B cell (primary cell): Measurements from ENCODE around the gene COLEC12. TPM values are rescaled to one million over a fixed set of nuclear protein-coding genes. Genes with fewer than 3 reads are reported as not detected.

Experiments used
- ATAC-seq: fragments of 200-7000 bp; cut with Tn5 transposase; one replicate; pipeline ENCODE4 v1.10.0; 2021; ENCODE audit warnings: low read depth, mild to moderate bottlenecking, moderate number of reproducible peaks, moderate library complexity
- CTCF ChIA-PET: fragments of 350-600 bp; sonication (Branson Sonifier 250); formaldehyde crosslinking; loops from one replicate; lab custom pipeline; 2021; ENCODE audit warnings: antibody characterized with exemption, inconsistent platforms; lab: Charles Lee
- POLR2A ChIA-PET: fragments of 350-600 bp; sonication (Branson Sonifier 250); formaldehyde crosslinking; loops from one replicate; lab custom pipeline; 2021; ENCODE audit warnings: antibody characterized with exemption; lab: Charles Lee
- DNase-seq: peaks from one replicate; pipeline ENCODE4 v3.0.0; 2013
- H2AFZ ChIP-seq: 2 replicates; pipeline ENCODE4 v1.6.1; 2012; ENCODE audit warnings: mild to moderate bottlenecking, low read depth, low read length; ENCODE audit not compliant: insufficient read depth, poor library complexity, severe bottlenecking
- H3K27ac ChIP-seq, 2 donors: 1 replicate in 1 of 2; 2 replicates in 1 of 2; pipeline ENCODE4 v1.5.1; 2012 to 2013; ENCODE audit warnings: low read length in 2 of 2, mild to moderate bottlenecking in 2 of 2, moderate library complexity in 1 of 2
- H3K27me3 ChIP-seq, 4 experiments: fragments of 200-600 bp in 1 of 4; sonication (generic) in 1 of 4; replicated peaks in 1 of 4; 1 replicate in 2 of 4; 2 replicates in 2 of 4; pipeline versions ENCODE4 v1.6.1 to v1.7.0; 2013 to 2016; ENCODE audit warnings: low read length in 3 of 4, mild to moderate bottlenecking in 2 of 4, mixed read lengths in 1 of 4, moderate library complexity in 1 of 4; ENCODE audit not compliant: insufficient read depth in 4 of 4, control insufficient read depth in 3 of 4; ENCODE audit errors: control extremely low read depth in 1 of 4
- H3K36me3 ChIP-seq, 2 experiments: replicated peaks in 1 of 2; 1 replicate in 1 of 2; 2 replicates in 1 of 2; pipeline versions ENCODE4 v1.6.1 to v1.7.1; 2013; ENCODE audit warnings: low read length in 1 of 2; ENCODE audit not compliant: insufficient read depth in 2 of 2, control insufficient read depth in 1 of 2; ENCODE audit errors: control extremely low read depth in 1 of 2, extremely low read depth in 1 of 2
- H3K4me1 ChIP-seq, 2 donors: fragments of 200-600 bp in 1 of 2; sonication (generic) in 1 of 2; 1 replicate in 1 of 2; 2 replicates in 1 of 2; pipeline versions ENCODE4 v1.5.1 to v1.6.1; 2013 to 2017; ENCODE audit warnings: low read length in 2 of 2; ENCODE audit not compliant: control insufficient read depth in 2 of 2, insufficient read depth in 2 of 2
- H3K4me2 ChIP-seq: replicated peaks from 2 replicates; pipeline ENCODE3; 2012; ENCODE audit warnings: mild to moderate bottlenecking, low read depth, low read length; ENCODE audit not compliant: poor library complexity, severe bottlenecking
- H3K4me3 ChIP-seq, 5 experiments: fragments of 200-600 bp in 1 of 5; sonication (generic) in 1 of 5; 1 replicate in 3 of 5; 2 replicates in 2 of 5; pipeline versions ENCODE4 v1.5.1 to v1.7.0; 2011 to 2016; ENCODE audit warnings: low read length in 4 of 5, mild to moderate bottlenecking in 4 of 5, low read depth in 2 of 5, control low read depth in 1 of 5, moderate library complexity in 1 of 5; ENCODE audit not compliant: insufficient read depth in 1 of 5; ENCODE audit errors: control extremely low read depth in 1 of 5, extremely low read depth in 1 of 5
- H3K79me2 ChIP-seq: fragments of 200-600 bp; sonication (generic); one replicate; pipeline ENCODE4 v1.6.0; 2016; ENCODE audit warnings: low read length; ENCODE audit not compliant: control insufficient read depth, insufficient read depth
- H3K9ac ChIP-seq: fragments of 200-600 bp; sonication (generic); 2 replicates; pipeline ENCODE4 v1.6.1; 2017; ENCODE audit warnings: mild to moderate bottlenecking, low read length, moderate library complexity
- H3K9me3 ChIP-seq, 3 donors: one replicate each; pipeline versions ENCODE4 v1.6.1 to v1.7.1; 2013; ENCODE audit warnings: low read length in 2 of 3; ENCODE audit not compliant: control insufficient read depth in 2 of 3, insufficient read depth in 1 of 3; ENCODE audit errors: control extremely low read depth in 1 of 3
- H4K20me1 ChIP-seq: 2 replicates; pipeline ENCODE4 v1.6.0; 2012; ENCODE audit warnings: mild to moderate bottlenecking, low read length; ENCODE audit not compliant: insufficient read depth, control insufficient read depth, poor library complexity, severe bottlenecking
- H3K27ac Mint-ChIP-seq: one replicate; pipeline ENCODE4 v1.8.0; 2021; ENCODE audit warnings: mixed read lengths
- H3K27me3 Mint-ChIP-seq: one replicate; pipeline ENCODE4 v1.8.0; 2021; ENCODE audit warnings: mixed read lengths
- H3K4me1 Mint-ChIP-seq: one replicate; pipeline ENCODE4 v1.8.0; 2021; ENCODE audit warnings: mixed read lengths
- H3K4me3 Mint-ChIP-seq: one replicate; pipeline ENCODE4 v1.8.0; 2021; ENCODE audit warnings: mixed read lengths
- H3K9me3 Mint-ChIP-seq: one replicate; pipeline ENCODE4 v1.8.0; 2022; ENCODE audit warnings: mixed read lengths; ENCODE audit not compliant: insufficient read depth
- CTCF ChIP-seq: fragments of 200-600 bp; IDR thresholded peaks from one replicate; pipeline ENCODE4 v1.8.0; 2022; ENCODE audit warnings: antibody characterized with exemption, mild to moderate bottlenecking
- EZH2 ChIP-seq: IDR thresholded peaks from 2 replicates; pipeline ENCODE4 v1.6.1; 2012; ENCODE audit warnings: borderline replicate concordance, low read depth, mild to moderate bottlenecking, moderate library complexity, low read length; ENCODE audit not compliant: insufficient read depth, poor library complexity, severe bottlenecking
- WGBS: methylation state at CpG from one replicate; pipeline ENCODE4 v1.1.5; 2013; ENCODE audit warnings: missing lambda C conversion rate; ENCODE audit not compliant: insufficient coverage; 5-methylcytosine and 5-hydroxymethylcytosine counted together
- intact Hi-C: fragments of 100-400 bp; cut with micrococcal nuclease; formaldehyde crosslinking; loops from one replicate; pipeline ENCODE4 v1.10.0; 2022
- polyA plus RNA-seq: library from polyadenylated mRNA; depleted of rRNA; stranded (reverse); fragments of >200 nt; gene quantifications from 2 replicates; pipeline ENCODE4 v1.2.3, GENCODE V29; 2012
- total RNA-seq, 2 donors: library from RNA; stranded (reverse); fragments of 120-200 nt in 1 of 2; gene quantifications; 1 replicate in 1 of 2; 2 replicates in 1 of 2; pipeline versions ENCODE4 v1.2.3 to v1.2.4, GENCODE V29; 2013 to 2022

COLEC12 gene
- total and polyA plus RNA-seq, 2 donors (not counting 1 experiment from before 2014, with no cell fraction given) = not detected

GRCh38 chr18:408367-408766 is 92.1 kb downstream of the COLEC12 start:
- intact Hi-C loops = no loop called here
- Histone ChIP-seq H2AFZ (no peak overlapping the region), H3K4me2 (no peak overlapping the region), H3K9ac (no peak overlapping the region), H3K36me3 (no peaks in the 10 kb centered on the region), H3K4me1 (no peaks in the 10 kb centered on the region), H4K20me1 (no peaks in the 10 kb centered on the region), H3K79me2 (no peaks in the 10 kb centered on the region), H3K4me3 (no peak overlapping the region), H3K9me3 (peaks cover 0 to 10% (median 0%) of the 10 kb centered on the region in 3 donors), H3K27me3 (no peaks in the 10 kb centered on the region), H3K27ac (no peak overlapping the region)
- peaks cover 4% of the 10 kb centered on the region for H3K27me3 Mint-ChIP-seq
- no peak for ATAC-seq
- no CpG with 5 or more reads among the region's 1 CpG for WGBS
- DNase-seq = no peak
- H3K4me1 Mint-ChIP-seq = no peaks in the 10 kb centered on the region
- H3K9me3 Mint-ChIP-seq = no peaks in the 10 kb centered on the region
- no peak for TF ChIP-seq CTCF
- no peak for TF ChIP-seq EZH2
- POLR2A ChIA-PET = no interaction called here
- no peak overlapping the region for H3K27ac Mint-ChIP-seq
- H3K4me3 Mint-ChIP-seq = no peak overlapping the region
- CTCF ChIA-PET = no interaction called here

- ChIA-PET CTCF (no interaction called here), POLR2A (no interaction called here)
- Histone ChIP-seq H2AFZ (no peak overlapping the region), H3K79me2 (no peaks in the 10 kb centered on the region), H3K36me3 (no peaks in the 10 kb centered on the region), H3K4me2 (no peak overlapping the region), H3K9ac (no peak overlapping the region), H3K4me3 (no peak overlapping the region), H3K9me3 (peaks cover 0 to 10% (median 0%) of the 10 kb centered on the region in 3 donors), H3K27me3 (no peaks in the 10 kb centered on the region), H4K20me1 (no peaks in the 10 kb centered on the region), H3K4me1 (no peaks in the 10 kb centered on the region), H3K27ac (no peak overlapping the region)
- no peak overlapping the region for H3K4me3 Mint-ChIP-seq
- no peaks in the 10 kb centered on the region for H3K9me3 Mint-ChIP-seq
- no peak overlapping the region for H3K27ac Mint-ChIP-seq
- intact Hi-C loops = no loop called here
- H3K4me1 Mint-ChIP-seq = no peaks in the 10 kb centered on the region
- WGBS = 87% methylated on average over 2 of the region's 4 CpGs
- no peak for DNase-seq
- no peak for TF ChIP-seq EZH2
- TF ChIP-seq CTCF = no peak
- ATAC-seq = no peak
- peaks cover 4% of the 10 kb centered on the region for H3K27me3 Mint-ChIP-seq
Measured at GRCh38 chr18:407626-408224, 92.8 kb downstream of the COLEC12 start.
